RPMI7951 (cell line): ENCODE measurements around the gene GOLPH3L. TPM values are rescaled to one million over a fixed set of nuclear protein-coding genes. Genes with fewer than 3 reads are reported as not detected.
"Not testable (repeated sequence)": the region's sequence is repeated elsewhere in the genome, so short reads cannot be mapped to it uniquely, and the experiment has no call there.

ENCODE experiments used
- DNase-seq: peaks from one replicate; pipeline ENCODE4 v3.0.0-alpha.2; 2012; ENCODE audit warnings: low read depth
- total RNA-seq: library from RNA; depleted of rRNA; stranded (reverse); fragments of >200 nt; shearing (Covaris generic); gene quantifications from 2 replicates; pipeline ENCODE4 v1.2.3, GENCODE V29; 2014; rRNA removed

GOLPH3L gene
- total RNA-seq, 1 experiment from 2014 or later = 9.4 TPM

DNA sequence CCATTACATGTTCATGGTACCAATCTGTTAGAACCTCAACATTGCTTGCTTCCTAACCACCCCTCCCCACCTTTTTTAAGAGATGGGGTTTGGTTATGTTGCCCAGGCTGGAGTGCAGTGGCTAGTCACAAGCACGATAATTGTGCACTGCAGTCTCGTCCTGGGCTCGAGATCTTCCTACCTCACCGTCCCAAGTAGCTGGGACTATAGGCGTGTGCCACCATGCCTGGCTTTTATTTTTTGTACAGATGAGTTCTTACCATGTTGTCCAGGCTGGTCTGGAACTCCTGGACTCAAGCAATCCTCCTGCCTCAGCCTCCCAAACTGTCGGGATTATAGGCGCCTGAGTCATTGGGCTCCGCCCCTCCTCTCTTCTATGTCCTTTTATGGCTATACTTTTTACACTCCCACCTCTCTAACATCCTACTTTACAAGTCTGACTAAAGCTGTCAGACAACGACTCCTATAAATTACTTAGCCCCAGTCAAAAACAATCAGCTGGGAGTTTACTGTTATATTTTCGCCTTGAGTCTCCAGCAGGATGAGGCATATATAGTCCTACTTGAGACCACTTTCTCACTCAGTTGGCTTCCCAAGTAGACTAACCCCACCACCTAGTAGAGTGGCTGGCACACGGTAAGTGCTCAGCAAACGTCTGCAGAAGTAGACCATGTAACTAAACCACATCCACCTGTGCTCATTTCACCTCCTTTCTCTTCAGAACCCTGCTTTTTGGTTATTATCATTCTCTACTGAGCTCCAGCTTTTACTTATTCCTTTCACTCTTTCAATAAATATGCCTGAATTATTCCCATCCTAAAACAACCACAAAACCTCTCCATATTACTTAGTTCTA, 81.4 kb downstream of the GOLPH3L start:
- DNase-seq = peak; percentile 17

DNA sequence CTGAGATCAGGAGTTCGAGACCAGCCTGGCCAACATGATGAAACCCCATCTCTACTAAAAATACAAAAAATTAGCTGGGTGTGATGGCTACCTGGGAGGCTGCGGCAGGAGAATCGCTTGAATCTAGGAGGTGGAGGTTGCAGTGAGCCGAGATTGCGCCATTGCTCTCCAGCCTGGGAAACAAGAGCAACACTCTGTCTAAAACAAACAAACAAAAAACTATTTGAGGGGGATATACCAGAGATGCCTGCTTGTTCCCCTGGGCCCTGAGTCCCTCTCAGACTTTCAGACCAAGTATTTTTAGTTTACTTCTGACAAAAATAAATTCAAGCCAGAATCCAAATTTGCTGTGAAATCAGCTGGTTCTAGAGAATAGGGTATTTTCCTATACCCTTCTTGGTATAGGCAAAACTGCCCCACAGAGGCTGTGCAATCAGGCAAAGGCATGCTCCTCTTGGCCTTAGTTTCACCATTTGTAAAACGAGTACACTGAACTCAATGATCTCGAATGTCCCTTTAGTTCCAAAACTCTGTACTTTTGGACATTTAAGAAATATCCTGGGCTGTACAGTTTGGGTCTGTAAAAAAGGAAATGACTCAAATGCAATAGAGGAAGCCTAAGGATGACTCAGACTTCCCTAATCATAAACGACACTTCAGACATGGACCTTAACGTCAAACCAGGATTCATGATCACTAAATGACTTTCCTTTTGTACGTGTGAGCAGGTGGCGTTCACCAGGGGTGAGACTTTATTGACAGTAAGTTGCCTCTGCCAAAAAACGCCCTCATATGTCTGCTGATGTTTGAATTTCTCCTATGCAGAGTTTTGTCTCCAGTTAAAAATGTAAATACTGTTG, 83.7 kb downstream of the GOLPH3L start:
- peak; percentile 89 for DNase-seq

DNA sequence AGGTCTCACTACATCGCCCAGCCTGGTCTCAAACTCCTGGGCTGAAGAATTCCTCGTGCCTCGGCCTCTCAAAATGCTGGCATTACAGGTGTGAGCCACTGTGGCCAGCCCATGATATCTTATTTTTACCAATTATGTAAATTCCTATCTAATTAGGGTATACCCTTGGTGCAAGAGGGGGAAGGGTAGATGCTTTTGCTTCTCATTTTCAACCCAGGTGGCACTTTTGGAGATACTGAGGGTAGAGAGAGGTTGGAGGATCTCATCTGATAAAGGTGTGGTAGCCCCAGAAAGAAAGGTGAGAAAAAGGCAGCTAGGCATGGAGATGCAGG, 85.0 kb downstream of the GOLPH3L start:
- DNase-seq = no peak

DNA sequence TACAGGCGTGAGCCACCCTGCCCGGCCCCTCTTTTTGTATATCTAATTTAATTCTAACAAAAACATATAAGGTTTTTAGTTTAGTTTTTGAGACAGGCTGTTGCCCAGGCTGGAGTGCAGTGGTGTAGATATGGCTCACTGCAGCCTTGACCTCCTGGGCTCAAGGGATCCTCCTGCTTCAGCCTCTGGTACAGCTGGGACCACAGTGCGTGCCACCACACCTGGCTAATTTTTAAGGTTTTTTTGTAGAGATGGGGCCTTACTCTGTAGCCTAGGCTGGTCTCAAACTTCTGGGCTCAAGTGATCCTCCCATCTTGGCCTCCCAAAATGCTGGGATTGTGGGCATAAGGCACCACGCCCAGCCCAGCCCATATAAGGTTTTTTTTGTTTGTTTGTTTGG, 86.4 kb downstream of the GOLPH3L start:
- DNase-seq = no peak

GRCh38 chr1:150609732-150610131, 87.2 kb downstream of the GOLPH3L start:
- no peak for DNase-seq

GRCh38 chr1:150606463-150607142, 90.4 kb downstream of the GOLPH3L start:
- no peak for DNase-seq

GRCh38 chr1:150605451-150605731, 91.6 kb downstream of the GOLPH3L start:
- not testable (repeated sequence) for DNase-seq

- DNase-seq = no peak
Observed at GRCh38 chr1:150604226-150604588, 92.7 kb downstream of the GOLPH3L start.

DNA sequence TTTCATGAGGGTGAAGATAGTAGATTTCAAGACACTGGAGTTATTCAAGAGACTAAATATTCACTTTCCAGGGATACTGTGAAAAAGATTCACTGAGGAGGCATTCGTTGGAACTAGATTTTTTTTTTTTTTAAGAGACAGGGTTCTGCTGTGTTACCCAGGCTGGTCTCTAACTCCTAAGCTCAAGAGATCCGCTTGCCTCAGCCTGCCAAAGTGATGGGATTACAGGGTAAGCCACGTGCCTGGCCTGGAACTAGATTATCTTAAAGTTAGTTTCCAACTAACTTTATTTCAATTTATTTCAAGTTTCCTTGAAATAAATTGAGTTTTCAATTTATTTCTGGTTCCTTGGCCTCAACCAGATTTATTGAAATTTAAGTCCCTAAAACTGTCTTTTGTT, 93.2 kb downstream of the GOLPH3L start:
- no peak for DNase-seq

DNA sequence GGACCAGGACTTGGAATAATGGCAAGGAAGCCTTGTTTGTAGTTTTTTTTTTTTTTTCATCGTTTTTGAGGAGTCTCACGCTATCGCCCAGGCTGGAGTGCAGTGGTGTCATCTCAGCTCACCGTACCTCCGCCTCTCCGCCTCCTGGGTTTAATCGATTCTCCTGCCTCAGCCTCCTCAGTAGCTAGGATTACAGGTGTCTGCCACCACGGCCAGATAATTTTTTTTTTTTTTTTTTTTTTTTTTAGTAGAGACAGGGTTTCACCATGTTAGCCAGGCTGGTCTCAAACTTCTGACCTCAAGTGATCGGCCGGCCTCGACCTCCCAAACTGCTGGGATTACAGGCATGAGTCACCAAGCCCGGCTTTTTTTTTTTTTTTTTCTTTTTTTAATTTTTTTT, 94.6 kb downstream of the GOLPH3L start:
- not testable (repeated sequence) for DNase-seq

DNA sequence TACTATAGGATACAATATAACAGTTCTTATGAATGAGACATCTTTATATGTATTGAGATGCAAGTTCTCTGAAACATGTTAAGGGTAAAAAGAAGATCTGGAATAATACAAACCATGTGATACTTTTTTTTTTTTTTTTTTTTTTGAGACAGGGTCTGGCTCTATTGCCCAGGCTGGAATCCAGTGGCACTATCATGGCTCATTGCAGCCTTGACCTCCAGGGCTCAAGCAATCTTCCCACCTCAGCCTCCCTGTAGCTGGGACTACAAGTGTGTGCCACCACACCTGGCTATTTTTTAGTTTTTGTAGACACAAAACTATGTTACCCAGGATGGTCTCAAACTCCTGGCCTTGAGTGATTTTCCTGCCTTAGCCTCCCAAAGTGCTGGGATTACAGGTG, 95.4 kb downstream of the GOLPH3L start:
- no peak for DNase-seq

- DNase-seq = not testable (repeated sequence)
Observed at GRCh38 chr1:150598346-150598745, 98.6 kb downstream of the GOLPH3L start.

- no peak for DNase-seq
Observed at GRCh38 chr1:150596976-150597375, 100.0 kb downstream of the GOLPH3L start.

Other genes starting within 250 kb of the GOLPH3L start
- gene TARS2, start 209.7 kb downstream of the GOLPH3L start, total RNA-seq = 16.2 and 32.4 TPM in 2 replicates
- 110 and 139 TPM in 2 replicates for gene ECM1, start 189.0 kb downstream of the GOLPH3L start, total RNA-seq
- gene FALEC, start 181.4 kb downstream of the GOLPH3L start, total RNA-seq = not detected in 2 replicates
- gene ADAMTSL4, start 147.7 kb downstream of the GOLPH3L start, total RNA-seq = 0.60 and 1.1 TPM in 2 replicates
- gene MCL1, start 117.5 kb downstream of the GOLPH3L start, total RNA-seq = 119 and 124 TPM in 2 replicates
- 75.2 and 85.5 TPM in 2 replicates for gene ENSA, start 67.5 kb downstream of the GOLPH3L start, total RNA-seq
- gene HORMAD1, start 23.7 kb upstream of the GOLPH3L start, total RNA-seq = not detected in 2 replicates
- 39.2 and 40.1 TPM in 2 replicates for gene CTSS, start 68.6 kb upstream of the GOLPH3L start, total RNA-seq
- 70.5 and 75.1 TPM in 2 replicates for gene CTSK, start 111.1 kb upstream of the GOLPH3L start, total RNA-seq
- 12.8 and 16.8 TPM in 2 replicates for gene ARNT, start 179.4 kb upstream of the GOLPH3L start, total RNA-seq
- gene CTXND2, start 190.0 kb upstream of the GOLPH3L start, total RNA-seq = not detected in 2 replicates
- gene SETDB1, start 229.2 kb upstream of the GOLPH3L start, total RNA-seq = 21.0 and 26.9 TPM in 2 replicates